ENCODE results near the gene ADCK1. TPM values are rescaled to one million over a fixed set of nuclear protein-coding genes. Genes with fewer than 3 reads are reported as not detected.

ADCK1 gene
- total RNA-seq, 4 donors from 2014 or later: 3.8 to 11.1 (median 6.8) TPM

- Histone ChIP-seq H3K9me3 (no peaks in the 10 kb centered on the region), H3K27ac (no peak overlapping the region), H3K27me3 (no peaks in the 10 kb centered on the region), H3K4me3 (no peak overlapping the region), H3K36me3 (peaks cover 0 to 14% of the 10 kb centered on the region in 2 donors), H3K4me1 (peaks cover 0 to 10% (median 0%) of the 10 kb centered on the region in 3 donors)
- ATAC-seq: no peak
- 16 to 21% methylated on average over 3 of the region's 4 CpGs for WGBS, 2 donors (ENCODE audit: low coverage in 1 of 2)
- no peak for TF ChIP-seq POLR2AphosphoS5 (IDR thresholded peaks at IDR 0.05)
- TF ChIP-seq POLR2A (IDR thresholded peaks at IDR 0.05): no peak
- TF ChIP-seq EP300 (IDR thresholded peaks at IDR 0.05): no peak
- TF ChIP-seq CTCF (IDR thresholded peaks at IDR 0.05): no peak
These were observed 78.9 kb downstream of the ADCK1 start for GRCh38 chr14:77878783-77879182.

GRCh38 chr14:77880056-77880455, 80.1 kb downstream of the ADCK1 start:
- no peaks in the 10 kb centered on the region for H3K9me3 ChIP-seq
- peaks cover 0 to 14% of the 10 kb centered on the region in 2 donors for H3K36me3 ChIP-seq
- no peak for TF ChIP-seq EP300 (IDR thresholded peaks at IDR 0.05)
- TF ChIP-seq CTCF (IDR thresholded peaks at IDR 0.05): no peak
- TF ChIP-seq POLR2AphosphoS5 (IDR thresholded peaks at IDR 0.05): no peak
- TF ChIP-seq POLR2A (IDR thresholded peaks at IDR 0.05): no peak
- no peak overlapping the region for H3K27ac ChIP-seq
- no peak overlapping the region for H3K4me3 ChIP-seq
- H3K4me1 ChIP-seq: peaks cover 0 to 10% (median 0%) of the 10 kb centered on the region in 3 donors
- WGBS, 2 donors (ENCODE audit: low coverage in 1 of 2): 100% methylated on average over 3 of the region's 5 CpGs; no CpG with 5 or more reads in 1 of the 2 donors
- ATAC-seq: no peak
- no peaks in the 10 kb centered on the region for H3K27me3 ChIP-seq

- ATAC-seq: peak; percentile 19
- WGBS, 2 donors (ENCODE audit: low coverage in 1 of 2): 62 to 100% methylated on average over 1 to 4 of the region's 5 CpGs
- no peak overlapping the region for H3K4me3 ChIP-seq
- H3K36me3 ChIP-seq: peaks cover 0 to 10% of the 10 kb centered on the region in 2 donors
- TF ChIP-seq POLR2A (IDR thresholded peaks at IDR 0.05): no peak
- TF ChIP-seq EP300 (IDR thresholded peaks at IDR 0.05): no peak
- TF ChIP-seq CTCF (IDR thresholded peaks at IDR 0.05): no peak
- TF ChIP-seq POLR2AphosphoS5 (IDR thresholded peaks at IDR 0.05): no peak
- peaks cover 0 to 10% (median 0%) of the 10 kb centered on the region in 3 donors for H3K4me1 ChIP-seq
- H3K9me3 ChIP-seq: no peaks in the 10 kb centered on the region
- H3K27ac ChIP-seq: no peak overlapping the region
- H3K27me3 ChIP-seq: no peaks in the 10 kb centered on the region
These were observed 82.2 kb downstream of the ADCK1 start for GRCh38 chr14:77882098-77882497.

- TF ChIP-seq POLR2AphosphoS5 (IDR thresholded peaks at IDR 0.05): no peak
- TF ChIP-seq CTCF (IDR thresholded peaks at IDR 0.05): no peak
- TF ChIP-seq EP300 (IDR thresholded peaks at IDR 0.05): no peak
- no peak for TF ChIP-seq POLR2A (IDR thresholded peaks at IDR 0.05)
- Histone ChIP-seq H3K27ac (no peak overlapping the region), H3K4me3 (no peak overlapping the region), H3K36me3 (peaks cover 0 to 15% of the 10 kb centered on the region in 2 donors), H3K27me3 (no peaks in the 10 kb centered on the region), H3K4me1 (peaks cover 0 to 10% (median 0%) of the 10 kb centered on the region in 3 donors), H3K9me3 (no peaks in the 10 kb centered on the region)
- 43% methylated on average over 4 of the region's 4 CpGs; no CpG with 5 or more reads in 1 of the 2 donors for WGBS, 2 donors (ENCODE audit: low coverage in 1 of 2)
- peak; percentile 13 for ATAC-seq
These were observed 82.7 kb downstream of the ADCK1 start for GRCh38 chr14:77882636-77883035.

GRCh38 chr14:77883131-77883846, 83.4 kb downstream of the ADCK1 start:
- Histone ChIP-seq H3K27ac (no peak overlapping the region), H3K36me3 (peaks cover 0 to 22% of the 10 kb centered on the region in 2 donors), H3K27me3 (no peaks in the 10 kb centered on the region), H3K4me1 (peaks cover 0 to 10% (median 0%) of the 10 kb centered on the region in 3 donors), H3K4me3 (no peak overlapping the region), H3K9me3 (no peaks in the 10 kb centered on the region)
- no peak for ATAC-seq
- WGBS, 2 donors (ENCODE audit: low coverage in 1 of 2): 76 to 82% methylated on average over 5 of the region's 7 CpGs
- TF ChIP-seq CTCF (IDR thresholded peaks at IDR 0.05) (no peak), POLR2AphosphoS5 (IDR thresholded peaks at IDR 0.05) (no peak), EP300 (IDR thresholded peaks at IDR 0.05) (no peak), POLR2A (IDR thresholded peaks at IDR 0.05) (no peak)
